Endodermal cell (in vitro differentiated cells): ENCODE data around the gene SLC9A1. TPM values are rescaled to one million over a fixed set of nuclear protein-coding genes. Genes with fewer than 3 reads are reported as not detected.

Experiments used
- DNase-seq: peaks from one replicate; pipeline ENCODE4 v3.0.0-alpha.2; 2017
- H3K27ac ChIP-seq: 2 replicates; pipeline ENCODE4 v1.5.1; 2013; ENCODE audit warnings: mild to moderate bottlenecking, low read depth, low read length, moderate library complexity
- H3K27me3 ChIP-seq: 2 replicates; pipeline ENCODE4 v1.6.1; 2013; ENCODE audit warnings: mild to moderate bottlenecking, low read length, moderate library complexity; ENCODE audit not compliant: insufficient read depth, control insufficient read depth, poor library complexity, severe bottlenecking
- H3K36me3 ChIP-seq: 2 replicates; pipeline ENCODE4 v1.7.0; 2013; ENCODE audit warnings: mild to moderate bottlenecking, low read length, moderate library complexity; ENCODE audit not compliant: control insufficient read depth, insufficient read depth
- H3K4me1 ChIP-seq: one replicate; pipeline ENCODE4 v1.7.0; 2013; ENCODE audit warnings: low read length; ENCODE audit not compliant: control insufficient read depth, insufficient read depth
- H3K4me3 ChIP-seq: 2 replicates; pipeline ENCODE4 v1.5.1; 2013; ENCODE audit warnings: mild to moderate bottlenecking, low read length, moderate library complexity
- H3K9ac ChIP-seq: 2 replicates; pipeline ENCODE4 v1.6.1; 2013; ENCODE audit warnings: mild to moderate bottlenecking, low read length, moderate library complexity; ENCODE audit not compliant: poor library complexity, severe bottlenecking; ENCODE audit errors: extremely low read depth
- H3K9me3 ChIP-seq: 2 replicates; pipeline ENCODE4 v1.6.1; 2013; ENCODE audit warnings: mild to moderate bottlenecking, low read length, moderate library complexity; ENCODE audit not compliant: control insufficient read depth
- H3K27ac Mint-ChIP-seq: 2 replicates; pipeline ENCODE4 v1.8.0; 2020; ENCODE audit warnings: mixed read lengths
- H3K27me3 Mint-ChIP-seq: 2 replicates; pipeline ENCODE4 v1.8.0; 2021; ENCODE audit warnings: mild to moderate bottlenecking, mixed read lengths; ENCODE audit not compliant: insufficient read depth
- H3K36me3 Mint-ChIP-seq: 2 replicates; pipeline ENCODE4 v1.8.0; 2020; ENCODE audit warnings: low read depth, mixed read lengths
- H3K4me1 Mint-ChIP-seq: 2 replicates; pipeline ENCODE4 v1.8.0; 2020; ENCODE audit warnings: mixed read lengths
- H3K4me3 Mint-ChIP-seq: 2 replicates; pipeline ENCODE4 v1.8.0; 2020; ENCODE audit warnings: mild to moderate bottlenecking, moderate library complexity, mixed read lengths
- H3K9me3 Mint-ChIP-seq: 2 replicates; pipeline ENCODE4 v1.8.0; 2020; ENCODE audit warnings: mild to moderate bottlenecking, mixed read lengths
- CTCF ChIP-seq: fragments of 200-600 bp; sonication (generic); conservative IDR thresholded peaks from 2 replicates; pipeline ENCODE4 v1.5.0; 2021; ENCODE audit warnings: antibody characterized with exemption, mild to moderate bottlenecking
- WGBS, 2 experiments: methylation state at CpG; one replicate each; pipeline versions ENCODE4 v1.1.5 to v1.1.7; 2013; ENCODE audit warnings: missing lambda C conversion rate in 2 of 2, mixed read lengths in 1 of 2; ENCODE audit not compliant: insufficient coverage in 1 of 2, insufficient read length in 1 of 2; 5-methylcytosine and 5-hydroxymethylcytosine counted together
- total RNA-seq, 2 donors: library from RNA; stranded (reverse); fragmentation: NEBNext Ultra II Directional in 1 of 2; extraction: Animal tissue kit (Norgen Biotek cat#: 25700) in 1 of 2; gene quantifications; 2 replicates in 1 of 2; 3 replicates in 1 of 2; pipeline ENCODE4 v1.2.1, GENCODE V29; 2021

SLC9A1 gene
- total RNA-seq, 2 donors from 2014 or later, result 25.9 to 34.7 TPM

DNA sequence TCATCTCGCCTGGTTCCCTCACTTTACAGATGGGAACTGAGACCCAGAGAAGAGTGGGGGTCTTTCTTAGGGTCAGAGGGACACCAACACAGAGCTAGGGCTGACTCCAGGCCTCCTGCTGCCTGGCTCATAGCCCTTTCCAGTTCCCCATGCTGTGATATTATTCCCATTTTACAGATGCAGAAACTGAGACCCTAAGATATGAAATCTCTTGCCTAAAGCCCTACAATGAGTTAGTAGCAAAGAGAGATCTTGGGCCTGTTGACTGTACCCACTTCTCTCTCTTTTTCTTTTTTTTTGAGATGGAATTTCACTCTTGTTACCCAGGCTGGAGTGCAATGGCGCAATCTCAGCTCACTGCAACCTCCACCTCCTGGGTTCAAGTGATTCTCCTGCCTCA is 49.9 kb downstream of the SLC9A1 start:
- no peak for DNase-seq
- H3K9ac ChIP-seq, result no peak overlapping the region
- no peaks in the 10 kb centered on the region for H3K9me3 ChIP-seq
- Mint-ChIP-seq H3K4me3 (no peak overlapping the region), H3K9me3 (no peaks in the 10 kb centered on the region), H3K4me1 (no peaks in the 10 kb centered on the region), H3K27ac (no peak overlapping the region), H3K27me3 (no peaks in the 10 kb centered on the region), H3K36me3 (peaks cover 13% of the 10 kb centered on the region)
- no peaks in the 10 kb centered on the region for H3K27me3 ChIP-seq
- no peak overlapping the region for H3K4me3 ChIP-seq
- TF ChIP-seq CTCF, result no peak
- no peaks in the 10 kb centered on the region for H3K36me3 ChIP-seq
- no peak overlapping the region for H3K27ac ChIP-seq
- H3K4me1 ChIP-seq, result no peaks in the 10 kb centered on the region
- 97 to 100% methylated on average over 1 to 2 of the region's 2 CpGs for WGBS, 2 experiments

DNA sequence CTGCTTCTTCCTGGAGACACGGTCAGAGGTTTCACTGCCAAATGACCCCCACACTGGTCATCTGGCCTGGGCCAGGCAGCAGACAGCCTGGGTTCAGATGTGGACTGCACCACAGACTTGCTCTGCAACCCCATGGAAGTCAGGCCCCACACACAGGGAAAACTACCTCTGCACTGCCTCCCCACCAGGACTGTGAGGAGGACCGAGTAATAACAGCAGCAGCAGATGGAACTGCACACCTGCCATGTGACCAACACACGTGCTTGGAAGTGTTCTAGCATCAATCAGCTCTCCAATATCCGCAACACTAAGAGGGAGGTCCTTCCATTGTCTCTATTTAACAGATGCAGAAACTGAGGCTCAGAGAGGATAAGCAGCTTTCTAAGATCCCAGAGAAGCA is 51.4 kb downstream of the SLC9A1 start:
- no peaks in the 10 kb centered on the region for H3K27me3 Mint-ChIP-seq
- no peak overlapping the region for H3K9ac ChIP-seq

GRCh38 chr1:27102707-27103468 is 52.0 kb downstream of the SLC9A1 start:
- Mint-ChIP-seq H3K27me3 (no peaks in the 10 kb centered on the region), H3K9me3 (no peaks in the 10 kb centered on the region), H3K36me3 (peaks cover 7% of the 10 kb centered on the region), H3K4me1 (peaks cover 8% of the 10 kb centered on the region), H3K4me3 (no peak overlapping the region), H3K27ac (no peak overlapping the region)
- Histone ChIP-seq H3K4me3 (no peak overlapping the region), H3K27ac (no peak overlapping the region), H3K4me1 (peaks cover 6% of the 10 kb centered on the region), H3K27me3 (no peaks in the 10 kb centered on the region), H3K36me3 (no peaks in the 10 kb centered on the region), H3K9me3 (no peaks in the 10 kb centered on the region), H3K9ac (no peak overlapping the region)
- TF ChIP-seq CTCF, result peak; percentile 97
- WGBS, 2 experiments, result 54 to 80% methylated on average over 5 to 15 of the region's 15 CpGs
- peak; percentile 97 for DNase-seq

More for the DNA sequence above, 51.4 kb downstream of the SLC9A1 start:
- no peak overlapping the region for H3K27ac ChIP-seq
- WGBS, 2 experiments, result 88 to 89% methylated on average over 4 of the region's 4 CpGs
- no peaks in the 10 kb centered on the region for H3K27me3 ChIP-seq
- no peak for DNase-seq
- Mint-ChIP-seq H3K4me3 (no peak overlapping the region), H3K36me3 (peaks cover 7% of the 10 kb centered on the region), H3K9me3 (no peaks in the 10 kb centered on the region), H3K27ac (no peak overlapping the region), H3K4me1 (peaks cover 8% of the 10 kb centered on the region)
- H3K9me3 ChIP-seq, result no peaks in the 10 kb centered on the region
- TF ChIP-seq CTCF, result no peak
- H3K36me3 ChIP-seq, result no peaks in the 10 kb centered on the region
- peaks cover 6% of the 10 kb centered on the region for H3K4me1 ChIP-seq
- no peak overlapping the region for H3K4me3 ChIP-seq
